ENCODE data around the gene LILRA2.
"Not testable (repeated sequence)": the region's sequence is repeated elsewhere in the genome, so short reads cannot be mapped to it uniquely, and the experiment has no call there.

LILRA2 gene

DNA sequence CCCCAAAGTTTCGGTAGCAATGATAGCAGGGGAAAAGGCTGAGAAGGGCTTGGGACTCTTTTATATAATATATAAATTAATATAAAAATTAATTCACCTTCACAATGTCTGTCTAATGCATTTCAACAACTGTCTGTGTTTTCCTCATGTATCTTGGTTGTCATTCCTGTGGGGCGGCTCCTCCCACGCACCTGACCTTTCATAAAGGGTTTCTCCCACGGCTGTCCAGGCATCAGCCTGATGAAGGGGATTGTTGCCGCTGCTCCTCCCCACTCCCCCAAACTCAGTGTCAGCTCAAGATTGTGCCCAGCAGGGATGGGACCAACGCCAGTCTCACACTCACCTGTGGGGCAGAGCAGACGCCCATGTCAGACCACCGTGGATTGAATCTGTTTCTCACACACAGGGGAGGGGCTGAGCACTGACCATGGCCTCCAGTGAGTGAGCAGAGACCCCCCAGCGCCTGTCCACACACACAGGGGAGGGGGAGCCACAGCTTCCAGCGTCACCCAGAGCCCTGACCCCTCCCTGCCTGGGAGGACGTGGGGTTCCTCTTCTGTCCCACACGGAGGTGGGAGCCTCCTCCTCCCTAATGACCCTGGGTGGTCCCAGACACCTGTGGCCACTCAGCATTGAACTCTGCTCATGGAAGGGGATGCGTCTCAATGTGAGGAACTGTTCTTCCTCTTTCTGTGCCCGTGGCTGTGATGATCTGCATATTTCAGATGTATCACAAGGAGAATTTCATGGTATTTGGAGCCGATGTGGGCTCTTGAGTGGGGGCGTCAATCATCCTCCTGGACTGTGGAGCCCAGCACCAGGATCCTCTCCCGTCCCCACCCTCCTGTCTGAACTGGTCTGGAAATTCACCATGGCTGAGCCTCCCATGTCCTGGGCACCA lies 1.6 kb upstream of the LILRA2 start:
- not testable (repeated sequence) for DNase-seq

DNA sequence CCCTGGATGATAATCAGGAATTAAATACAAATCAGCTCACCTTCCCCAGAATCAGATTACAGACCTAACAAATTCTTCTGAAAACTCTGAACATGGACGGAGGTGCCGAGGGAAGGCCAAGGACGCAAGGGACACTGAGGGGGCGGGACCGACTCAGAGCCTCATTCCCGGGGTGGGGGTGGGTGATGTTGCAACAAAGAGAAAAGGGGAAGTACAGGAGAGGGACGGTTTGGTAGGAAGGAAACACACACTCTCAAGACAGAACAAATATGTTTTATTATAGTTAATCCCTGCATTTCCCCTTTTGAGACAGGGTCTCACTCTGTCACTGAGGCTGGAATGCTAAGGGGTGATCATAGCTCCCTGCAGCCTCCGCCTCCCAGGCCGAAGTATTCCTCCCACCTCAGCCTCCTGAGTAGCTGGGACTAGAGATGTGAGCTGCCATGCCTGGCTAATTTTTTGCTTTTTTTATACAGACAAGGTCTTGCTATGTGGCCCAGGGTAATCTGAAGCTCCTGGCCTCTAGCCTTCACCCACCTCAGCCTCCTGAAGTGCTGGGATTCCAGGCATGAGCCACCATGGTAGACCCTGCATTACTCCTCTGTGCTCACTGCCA lies 786 bp upstream of the LILRA2 start:
- peak; percentile 54 for DNase-seq

DNA sequence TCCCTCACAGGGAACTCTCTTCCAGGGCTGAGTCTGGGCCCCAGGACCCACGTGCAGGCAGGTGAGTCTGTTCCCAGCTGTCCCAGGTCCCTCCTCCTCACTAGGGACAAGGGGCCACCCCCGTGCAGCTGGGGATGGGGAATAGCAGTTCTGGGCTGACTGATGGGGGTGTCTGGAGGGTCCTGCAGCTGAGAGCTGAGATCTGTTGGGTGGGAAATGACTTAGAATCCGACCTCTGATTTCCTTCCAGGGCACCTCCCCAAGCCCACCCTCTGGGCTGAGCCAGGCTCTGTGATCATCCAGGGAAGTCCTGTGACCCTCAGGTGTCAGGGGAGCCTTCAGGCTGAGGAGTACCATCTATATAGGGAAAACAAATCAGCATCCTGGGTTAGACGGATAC lies 461 bp downstream of the LILRA2 start:
- no peak for DNase-seq

GRCh38 chr19:54574527-54575056 lies 1.0 kb downstream of the LILRA2 start:
- DNase-seq = no peak

- DNase-seq = not testable (repeated sequence)
Observed at GRCh38 chr19:54575205-54575604, 1.6 kb downstream of the LILRA2 start.

DNA sequence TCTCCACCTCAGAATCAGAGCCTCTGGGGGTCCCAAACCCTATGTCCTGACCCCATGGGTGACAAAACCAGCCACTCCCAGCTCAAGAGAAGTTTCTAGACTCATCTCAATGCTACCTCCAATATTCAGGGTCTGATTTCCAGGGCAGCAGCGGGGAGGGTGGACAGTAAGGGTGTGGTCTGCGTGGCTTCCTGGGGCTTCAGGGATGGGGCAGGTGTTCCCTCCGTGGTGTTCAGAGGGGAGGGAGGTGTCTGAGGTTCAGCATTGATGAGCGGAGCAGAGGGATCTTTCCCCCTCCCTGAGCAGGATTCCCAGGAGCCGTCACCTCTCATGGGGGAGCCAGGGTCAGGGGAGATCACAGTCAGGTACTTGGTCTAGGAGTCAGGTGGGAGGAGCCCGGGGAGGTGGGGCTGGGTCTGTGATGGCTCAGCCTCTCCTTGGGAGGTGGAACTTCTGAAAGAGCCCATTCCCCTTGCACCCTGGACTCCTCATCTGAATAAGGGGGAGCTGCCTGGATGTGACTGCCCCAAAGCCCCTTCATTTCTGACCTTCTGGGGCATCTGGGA lies 2.9 kb downstream of the LILRA2 start:
- DNase-seq = no peak

DNA sequence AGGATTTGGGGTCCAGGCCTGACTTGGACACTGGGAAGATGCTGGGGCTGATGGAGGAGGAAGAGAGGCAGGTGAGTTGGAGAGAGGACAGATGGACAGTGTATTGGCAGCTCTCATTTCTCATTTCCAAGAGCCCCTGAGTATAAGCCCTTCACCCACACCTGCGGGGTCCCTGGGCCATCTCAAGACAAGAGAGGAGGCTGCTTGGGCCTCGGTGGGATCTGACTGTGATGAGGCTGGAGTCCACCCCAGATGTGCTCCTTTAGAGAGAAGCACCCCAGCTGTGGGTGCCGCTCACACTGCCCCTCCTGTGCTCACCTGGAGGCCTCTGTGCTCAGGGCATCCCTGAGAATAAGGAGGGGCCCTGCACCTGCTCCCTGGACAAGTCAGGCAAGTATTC lies 3.7 kb downstream of the LILRA2 start:
- no peak for DNase-seq

- not testable (repeated sequence) for DNase-seq
Observed at GRCh38 chr19:54578268-54578667, 4.7 kb downstream of the LILRA2 start.

GRCh38 chr19:54586397-54586796 lies 12.8 kb downstream of the LILRA2 start:
- DNase-seq = no peak

- DNase-seq = no peak
Observed at GRCh38 chr19:54587026-54587425, 13.4 kb downstream of the LILRA2 start.

DNA sequence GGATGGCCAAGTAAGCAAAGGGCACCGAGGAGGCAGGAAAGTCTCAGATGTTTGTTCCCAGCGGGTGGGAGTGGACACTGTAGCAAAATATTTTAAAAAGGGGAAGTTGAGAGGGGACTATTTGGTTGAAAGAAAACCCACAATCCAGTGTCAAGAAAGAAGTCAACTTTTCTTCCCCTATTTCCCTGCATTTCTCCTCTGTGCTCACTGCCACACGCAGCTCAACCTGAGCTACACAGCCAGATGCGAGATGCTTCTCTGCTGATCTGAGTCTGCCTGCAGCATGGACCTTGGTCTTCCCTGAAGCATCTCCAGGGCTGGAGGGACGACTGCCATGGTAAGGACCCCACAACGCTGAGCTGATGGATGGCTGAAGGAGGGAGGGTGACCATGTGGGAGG lies 19.9 kb downstream of the LILRA2 start, which contains the start of gene LILRA1:
TSS of gene LILRA1 (plus strand) at position 188 of the 400 bp plus-strand sequence. CDS start 613 bp downstream, outside the sequence.
- DNase-seq = peak; percentile 55

DNA sequence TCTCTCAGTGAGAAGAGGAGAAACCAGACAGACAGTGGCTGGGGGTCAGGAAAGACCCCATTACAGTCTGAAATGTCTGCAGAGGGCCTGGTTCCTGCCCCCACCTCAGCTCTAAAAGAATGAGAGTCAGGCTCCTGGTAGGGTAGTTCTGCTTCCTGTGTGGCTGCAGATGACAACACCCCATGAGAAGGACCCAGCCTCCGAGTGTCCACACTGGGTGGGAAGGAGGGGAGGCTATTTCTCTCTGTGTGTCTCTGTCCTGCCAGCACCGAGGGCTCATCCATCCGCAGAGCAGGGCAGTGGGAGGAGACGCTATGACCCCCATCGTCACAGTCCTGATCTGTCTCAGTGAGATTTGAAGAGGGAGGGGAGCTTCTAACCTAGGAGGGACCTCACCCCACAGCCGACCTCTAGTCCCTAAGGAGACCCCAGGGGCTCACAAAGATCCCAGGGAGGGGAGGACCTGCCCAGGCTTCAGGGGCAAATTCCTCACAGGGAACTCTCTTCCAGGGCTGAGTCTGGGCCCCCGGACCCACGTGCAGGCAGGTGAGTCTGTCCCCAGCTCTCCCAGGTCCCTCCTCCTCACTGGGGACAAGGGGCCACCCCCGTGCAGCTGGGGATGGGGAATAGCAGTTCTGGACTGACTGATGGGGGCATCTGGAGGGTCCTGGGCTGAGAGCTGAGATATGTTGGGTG lies 20.5 kb downstream of the LILRA2 start:
- not testable (repeated sequence) for DNase-seq

GRCh38 chr19:54594737-54595136 lies 21.1 kb downstream of the LILRA2 start:
- no peak for DNase-seq

DNA sequence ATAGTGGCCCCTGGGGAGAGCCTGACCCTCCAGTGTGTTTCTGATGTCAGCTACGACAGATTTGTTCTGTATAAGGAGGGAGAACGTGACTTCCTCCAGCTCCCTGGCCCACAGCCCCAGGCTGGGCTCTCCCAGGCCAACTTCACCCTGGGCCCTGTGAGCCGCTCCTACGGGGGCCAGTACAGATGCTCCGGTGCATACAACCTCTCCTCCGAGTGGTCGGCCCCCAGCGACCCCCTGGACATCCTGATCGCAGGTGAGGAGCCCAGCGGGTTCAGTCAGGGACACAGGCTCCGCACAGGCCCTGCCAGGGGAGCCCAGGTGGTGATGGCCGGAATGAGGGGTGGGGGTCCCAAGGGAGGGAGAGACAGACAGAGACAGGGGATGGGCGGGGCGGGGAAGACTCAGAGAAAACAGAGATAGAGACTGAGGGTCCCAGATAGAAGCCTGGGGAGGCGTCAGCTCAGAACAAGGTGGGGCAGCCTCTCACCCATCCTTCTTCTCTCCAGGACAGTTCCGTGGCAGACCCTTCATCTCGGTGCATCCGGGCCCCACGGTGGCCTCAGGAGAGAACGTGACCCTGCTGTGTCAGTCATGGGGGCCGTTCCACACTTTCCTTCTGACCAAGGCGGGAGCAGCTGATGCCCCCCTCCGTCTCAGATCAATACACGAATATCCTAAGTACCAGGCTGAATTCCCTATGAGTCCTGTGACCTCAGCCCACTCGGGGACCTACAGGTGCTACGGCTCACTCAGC lies 22.3 kb downstream of the LILRA2 start:
- DNase-seq = not testable (repeated sequence)

DNA sequence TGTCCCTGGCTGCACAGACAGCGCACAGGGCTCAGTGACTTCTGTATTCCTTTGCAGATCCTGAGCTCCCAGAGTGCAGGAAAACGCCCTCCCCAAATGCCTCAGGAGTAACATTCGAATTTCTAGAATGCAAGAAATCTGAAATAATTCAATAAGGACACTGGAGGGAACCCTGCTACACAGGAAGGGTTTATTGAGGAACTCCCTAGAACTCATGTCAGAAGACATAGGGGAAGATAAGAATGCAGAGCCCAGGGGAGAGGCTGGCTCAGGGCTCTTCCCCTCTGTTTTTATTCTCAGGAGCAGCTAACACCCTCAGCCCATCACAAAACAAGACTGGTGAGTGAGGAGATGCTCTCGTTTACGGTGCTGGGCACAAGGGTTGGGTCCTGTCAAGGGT lies 26.6 kb downstream of the LILRA2 start:
- DNase-seq = no peak

GRCh38 chr19:54606230-54606629 lies 32.6 kb downstream of the LILRA2 start:
- no peak for DNase-seq

GRCh38 chr19:54606891-54607784 lies 33.5 kb downstream of the LILRA2 start:
- DNase-seq = no peak

- no peak for DNase-seq
Observed at GRCh38 chr19:54607785-54608150, 34.2 kb downstream of the LILRA2 start.

- no peak for DNase-seq
Observed at GRCh38 chr19:54608205-54608604, 34.6 kb downstream of the LILRA2 start.

DNA sequence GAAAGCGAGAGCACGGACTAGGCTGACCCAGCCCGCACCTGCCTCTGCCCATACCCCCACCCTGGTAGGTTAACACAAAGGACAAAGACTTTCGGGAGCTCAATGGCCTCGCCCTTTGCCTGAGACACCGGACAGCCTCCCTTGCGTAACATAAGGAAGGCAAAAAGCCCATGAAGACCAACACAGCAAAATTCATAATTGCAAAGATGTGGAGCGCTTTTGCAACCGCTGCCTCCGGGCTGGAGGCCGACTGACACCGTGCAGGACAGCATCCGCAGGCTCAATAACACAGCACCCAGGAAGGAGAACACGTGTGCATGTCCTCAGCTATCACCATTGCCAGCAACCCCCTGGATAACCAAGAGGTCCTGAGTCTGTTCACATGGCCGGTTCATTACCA lies 35.2 kb downstream of the LILRA2 start:
- no peak for DNase-seq

DNA sequence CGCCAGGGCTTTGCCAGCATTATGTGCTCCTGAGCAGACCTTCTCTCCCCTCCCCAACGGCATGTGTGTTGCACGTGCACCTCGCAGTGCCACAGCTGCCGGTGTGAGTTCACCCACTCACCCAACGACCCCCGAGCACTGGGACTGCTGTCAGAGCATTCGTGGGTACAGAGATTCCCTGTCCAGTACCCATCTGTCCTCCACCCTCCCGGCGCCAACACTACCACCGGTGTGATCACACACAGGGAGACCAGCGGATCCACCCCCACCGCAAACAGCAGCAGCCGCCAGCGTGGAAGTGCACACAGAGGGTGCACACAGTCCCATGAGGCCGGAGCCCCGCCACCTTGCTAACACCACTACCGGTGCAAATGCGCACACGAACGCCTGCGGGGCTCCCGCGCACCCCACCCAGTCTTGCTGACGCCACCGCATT lies 35.8 kb downstream of the LILRA2 start:
- no peak for DNase-seq

All from KG1 (cell line).